ENCODE data around the gene FAM228B.

- TF ChIP-seq CTCF (IDR thresholded peaks at IDR 0.05; ENCODE audit: insufficient read depth, low read depth, low read length) (no peak), EZH2 (IDR thresholded peaks at IDR 0.05; ENCODE audit: insufficient read depth, low read length) (no peak)
These were observed 38.1 kb upstream of the FAM228B start for GRCh38 chr2:24085200-24085489.
